ENCODE results near the gene AMBRA1.

GRCh38 chr11:46451759-46452158, 142.1 kb downstream of the AMBRA1 start:
- no peak for TF ChIP-seq CTCF (IDR thresholded peaks at IDR 0.05; ENCODE audit: borderline replicate concordance, extremely low read depth, low read length, poor library complexity, severe bottlenecking)
- TF ChIP-seq EZH2 (IDR thresholded peaks at IDR 0.05; ENCODE audit: borderline replicate concordance, low read depth, low read length, severe bottlenecking), result no peak
